HCT116 (cell line): ENCODE measurements around the gene WIPF3.

ENCODE experiments used
- CEBPB ChIP-seq: IDR thresholded peaks from 2 replicates; pipeline ENCODE4 v1.6.1; 2012; ENCODE audit warnings: low read depth
- CTCF ChIP-seq, 3 experiments: fragments of 200-600 bp in 1 of 3; sonication (generic) in 1 of 3; IDR thresholded peaks in 2 of 3; conservative IDR thresholded peaks in 1 of 3; 2 replicates each; pipeline ENCODE4 v1.5.1; 2012 to 2017; ENCODE audit warnings: low read depth in 2 of 3, low read length in 2 of 3, antibody characterized with exemption in 1 of 3, borderline replicate concordance in 1 of 3, control low read depth in 1 of 3, mild to moderate bottlenecking in 1 of 3, mixed read lengths in 1 of 3, mixed run types in 1 of 3, moderate library complexity in 1 of 3; ENCODE audit not compliant: insufficient read depth in 1 of 3
- EZH2phosphoT487 ChIP-seq: fragments of 200-600 bp; IDR thresholded peaks from 2 replicates; pipeline ENCODE4 v1.6.1; 2018; ENCODE audit warnings: antibody characterized with exemption, borderline replicate concordance
- JUND ChIP-seq: IDR thresholded peaks from 2 replicates; pipeline ENCODE4 v1.6.1; 2012
- POLR2A ChIP-seq: IDR thresholded peaks from 2 replicates; pipeline ENCODE4 v1.7.0; 2011; ENCODE audit warnings: borderline replicate concordance; ENCODE audit not compliant: insufficient read depth, insufficient read length; ENCODE audit errors: extremely low read depth
- SP1 ChIP-seq: IDR thresholded peaks from 2 replicates; pipeline ENCODE4 v1.6.1; 2012; ENCODE audit warnings: low read depth
- YY1 ChIP-seq: IDR thresholded peaks from 2 replicates; pipeline ENCODE4 v1.6.1; 2011; ENCODE audit warnings: low read length, low read depth, moderate library complexity, mild to moderate bottlenecking; ENCODE audit not compliant: insufficient replicate concordance; ENCODE audit errors: extremely low read depth
- ZNF274 ChIP-seq: fragments of 200-500 bp; sonication (Bioruptor generic); IDR thresholded peaks from 2 replicates; pipeline ENCODE4 v1.6.1; 2014; ENCODE audit warnings: mild to moderate bottlenecking, low read depth, low read length, inconsistent platforms

GRCh38 chr7:29795696-29796580 is 10.4 kb upstream of the WIPF3 start:
- no peak for TF ChIP-seq CTCF (IDR thresholded peaks at IDR 0.05 in 2 of 3, conservative IDR thresholded peaks at IDR 0.05 in 1 of 3; ENCODE audit: borderline replicate concordance in 1 of 3, insufficient read depth in 1 of 3, low read depth in 2 of 3, low read length in 2 of 3)
- TF ChIP-seq JUND = no peak
- TF ChIP-seq POLR2A = no peak
- no peak for TF ChIP-seq SP1
- no peak for TF ChIP-seq ZNF274
- TF ChIP-seq EZH2phosphoT487 = no peak
- no peak for TF ChIP-seq YY1
- TF ChIP-seq CEBPB = no peak
